ENCODE measurements around the gene FANCG.

Gene FANCG

GRCh38 chr9:35079426-35080341 is at the start of gene FANCG:
Gene FANCG (minus strand): TSS chr9:35079942. CDS start chr9:35079524, 418 bp downstream.
- in situ Hi-C loops (cut with HindIII; ENCODE audit: low sequenced_read_pairs), result no loop called here

- in situ Hi-C loops (cut with HindIII; ENCODE audit: low sequenced_read_pairs), result no loop called here
Measured at GRCh38 chr9:35116898-35117551, 37.3 kb upstream of the FANCG start.

DNA sequence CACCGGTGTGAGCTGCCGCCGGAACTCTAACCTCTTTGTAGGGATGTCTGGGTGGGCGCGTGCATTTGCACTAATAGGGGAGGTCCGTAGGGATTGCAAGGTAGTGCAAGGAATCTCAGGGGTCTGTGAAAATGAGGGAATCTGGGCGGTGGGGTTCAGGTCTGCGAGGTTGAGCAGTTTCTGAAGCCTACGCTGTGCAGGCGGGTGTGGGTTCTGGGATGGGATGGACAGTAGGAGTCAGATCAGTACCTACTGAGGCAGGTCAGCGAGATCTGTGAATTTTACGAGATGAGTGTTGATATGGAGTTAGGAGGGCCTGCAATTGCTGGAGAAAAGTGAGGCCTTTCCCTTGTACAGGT is 36.8 kb upstream of the FANCG start:
- in situ Hi-C loops (cut with HindIII; ENCODE audit: low sequenced_read_pairs), result no loop called here

DNA sequence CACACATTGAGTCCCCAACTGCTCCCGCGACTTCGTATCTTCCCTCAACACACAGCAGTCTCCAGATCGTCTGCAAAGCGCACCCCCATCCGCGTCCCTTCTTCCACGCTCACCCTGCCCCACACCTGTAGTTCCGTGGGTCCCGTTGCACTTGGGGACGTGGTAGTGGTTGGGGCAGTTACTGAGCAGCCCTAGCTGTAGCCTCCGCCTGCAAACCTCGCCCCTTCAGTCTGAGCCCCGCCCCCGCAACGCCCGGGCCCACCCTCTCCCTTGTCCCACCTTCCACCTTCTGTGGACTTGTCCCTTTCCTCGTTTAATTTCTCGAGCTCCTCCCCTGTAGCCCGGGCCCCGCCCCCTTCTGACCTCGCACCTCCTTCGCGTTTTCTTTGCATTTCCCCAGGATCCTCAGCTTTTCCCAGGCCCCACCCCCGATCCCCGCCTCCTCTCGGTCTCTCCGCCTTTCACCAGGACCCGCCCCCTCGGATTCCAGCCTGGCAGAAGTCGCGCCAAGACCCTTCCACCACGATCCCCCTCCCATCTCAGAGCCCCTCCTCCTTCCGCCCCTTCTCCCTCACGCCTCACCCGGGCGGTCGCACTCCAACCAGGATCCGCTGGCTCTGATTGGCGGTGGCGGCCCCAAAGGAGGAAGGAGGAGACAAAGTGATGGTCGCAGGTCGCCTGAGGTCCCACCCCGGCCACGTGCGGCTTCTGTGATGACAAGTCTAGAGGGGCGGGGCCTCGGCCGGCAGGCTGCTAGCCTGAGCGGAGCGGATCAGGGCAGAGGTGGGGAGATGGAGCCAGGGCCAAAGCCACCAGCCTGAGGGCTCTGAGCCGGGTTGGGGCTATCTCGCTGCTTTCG is 36.2 kb upstream of the FANCG start, which contains the start of gene ATOSB:
TSS of gene ATOSB (minus strand) at position 183 of the 859 bp plus-strand sequence. CDS start 7,588 bp downstream, outside the sequence.
- in situ Hi-C loops (cut with HindIII; ENCODE audit: low sequenced_read_pairs), result no loop called here

DNA sequence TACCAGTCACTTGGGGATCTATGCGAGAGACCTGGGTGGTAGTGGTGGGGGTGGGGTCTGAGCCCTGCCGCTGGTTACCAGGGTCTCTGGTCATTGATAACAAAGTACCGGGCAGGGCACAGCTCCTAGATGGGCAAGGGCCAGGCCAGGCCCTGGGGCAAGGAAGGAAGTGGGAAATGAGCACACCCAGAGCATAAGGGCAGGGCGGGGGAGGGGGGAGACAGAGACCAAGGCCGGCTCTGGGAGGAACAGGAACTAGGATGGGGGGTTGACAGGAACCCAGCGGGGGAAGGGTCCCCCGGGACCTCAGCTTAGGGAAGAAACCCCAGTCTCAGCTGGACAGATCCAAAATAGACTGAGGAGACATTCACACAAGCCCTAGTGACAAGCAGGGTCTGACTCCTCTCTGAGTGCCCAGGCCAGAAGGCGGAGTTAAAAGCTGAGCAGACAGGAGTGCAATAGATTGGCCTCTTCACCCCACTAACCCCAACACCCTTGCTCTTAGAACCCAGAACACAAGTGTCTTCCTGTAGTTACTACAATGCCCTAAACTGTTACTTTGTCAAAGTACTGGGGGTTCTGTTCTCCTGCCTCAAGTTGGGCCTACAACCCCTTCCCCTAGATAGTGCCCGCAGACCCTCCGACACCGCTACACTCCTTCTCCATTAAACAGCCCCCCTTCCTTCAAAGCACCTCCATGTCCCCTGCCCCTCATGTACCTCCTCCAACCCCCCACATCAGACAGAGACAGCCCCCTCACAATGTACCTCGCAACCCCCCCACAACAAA is 35.3 kb upstream of the FANCG start:
- in situ Hi-C loops (cut with HindIII; ENCODE audit: low sequenced_read_pairs), result no loop called here

GRCh38 chr9:35114113-35114839 is 34.5 kb upstream of the FANCG start:
- in situ Hi-C loops (cut with HindIII; ENCODE audit: low sequenced_read_pairs), result no loop called here

DNA sequence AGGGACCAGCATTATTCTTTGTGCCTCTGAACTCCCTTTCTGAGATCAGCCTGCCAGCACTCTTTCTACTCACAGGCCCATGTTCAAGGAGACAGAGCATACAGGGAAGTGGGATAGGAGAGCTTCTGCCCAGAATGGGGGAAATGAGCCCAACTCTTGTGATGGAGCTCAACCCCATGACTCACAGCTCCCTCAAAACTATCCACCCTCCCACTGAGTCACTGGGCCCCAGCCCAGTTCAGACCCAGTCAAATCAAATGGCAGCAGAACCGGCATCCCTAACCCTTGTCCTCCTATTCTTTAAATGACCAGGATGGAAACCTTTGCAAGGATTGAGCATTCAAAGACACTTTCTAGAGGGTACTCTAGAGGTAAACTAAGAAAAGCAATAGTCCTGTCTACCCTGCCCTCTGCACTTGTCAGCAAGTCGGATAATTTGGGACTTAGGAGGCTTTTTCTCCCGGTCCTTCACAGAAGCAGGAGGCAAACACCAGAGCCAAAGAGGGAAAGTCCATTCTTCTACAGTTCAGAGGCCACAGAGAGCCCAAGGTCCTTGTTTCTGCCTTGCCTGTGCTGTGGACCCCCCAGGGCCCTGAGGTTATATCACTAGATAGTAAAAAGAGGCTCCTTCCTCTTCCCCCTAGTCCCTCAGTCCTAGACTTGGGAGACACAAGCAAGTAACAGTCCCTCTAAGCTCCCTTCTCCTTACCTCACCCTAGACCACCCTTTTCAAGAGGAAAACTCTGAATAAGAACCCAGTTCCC is 32.7 kb upstream of the FANCG start:
- in situ Hi-C loops (cut with HindIII; ENCODE audit: low sequenced_read_pairs), result no loop called here

DNA sequence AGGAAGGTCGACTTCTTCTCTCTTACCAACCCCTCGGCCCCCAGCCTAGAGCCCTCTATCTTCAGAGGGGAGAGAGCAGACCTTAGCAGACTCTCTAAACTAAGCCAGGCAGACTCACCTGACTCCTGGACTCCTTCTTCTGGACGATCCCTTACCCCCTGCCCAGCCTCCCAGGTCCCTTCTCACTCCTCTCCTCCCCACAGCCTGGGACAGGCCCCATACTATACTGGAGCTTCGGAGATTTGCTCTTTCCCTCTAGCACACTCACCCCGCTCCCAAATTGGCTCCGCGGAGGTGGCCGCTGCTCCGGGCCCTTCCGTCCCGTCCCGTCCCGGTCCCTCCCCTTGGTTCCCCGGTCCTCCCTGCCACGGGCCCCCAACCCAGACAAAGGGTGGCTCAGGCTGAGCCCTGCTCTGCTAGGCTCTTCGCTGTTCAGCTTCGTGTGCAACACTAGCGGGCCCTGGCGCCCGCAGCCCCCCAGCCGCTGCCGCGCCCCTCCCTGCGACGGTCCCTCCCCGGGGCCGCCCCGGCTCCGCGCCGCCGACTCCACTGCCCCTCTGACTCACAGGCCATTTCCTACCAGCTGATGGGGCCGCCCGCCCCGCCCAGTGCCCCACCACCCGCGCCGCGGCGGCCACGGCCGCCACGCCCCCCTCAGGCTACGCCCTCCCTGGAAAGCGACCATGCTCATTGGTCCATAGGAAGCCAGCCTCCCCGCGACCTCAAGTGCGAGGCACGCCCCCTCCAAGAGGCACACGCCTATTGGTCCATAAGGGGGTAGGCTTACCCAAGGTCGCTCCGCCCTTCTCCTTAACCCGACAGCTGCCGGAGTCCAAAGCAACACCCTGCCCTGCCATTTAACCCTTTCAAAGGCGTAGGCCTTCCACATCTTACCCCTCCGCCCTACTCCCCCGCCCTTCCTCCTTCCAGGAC is 31.5 kb upstream of the FANCG start:
- in situ Hi-C loops (cut with HindIII; ENCODE audit: low sequenced_read_pairs), result no loop called here

GRCh38 chr9:35110327-35110761 is 30.6 kb upstream of the FANCG start:
- in situ Hi-C loops (cut with HindIII; ENCODE audit: low sequenced_read_pairs), result no loop called here

- in situ Hi-C loops (cut with HindIII; ENCODE audit: low sequenced_read_pairs), result no loop called here
Measured at GRCh38 chr9:35108946-35109575, 29.3 kb upstream of the FANCG start.

- in situ Hi-C loops (cut with HindIII; ENCODE audit: low sequenced_read_pairs), result no loop called here
Measured at GRCh38 chr9:35108461-35108860, 28.7 kb upstream of the FANCG start.

DNA sequence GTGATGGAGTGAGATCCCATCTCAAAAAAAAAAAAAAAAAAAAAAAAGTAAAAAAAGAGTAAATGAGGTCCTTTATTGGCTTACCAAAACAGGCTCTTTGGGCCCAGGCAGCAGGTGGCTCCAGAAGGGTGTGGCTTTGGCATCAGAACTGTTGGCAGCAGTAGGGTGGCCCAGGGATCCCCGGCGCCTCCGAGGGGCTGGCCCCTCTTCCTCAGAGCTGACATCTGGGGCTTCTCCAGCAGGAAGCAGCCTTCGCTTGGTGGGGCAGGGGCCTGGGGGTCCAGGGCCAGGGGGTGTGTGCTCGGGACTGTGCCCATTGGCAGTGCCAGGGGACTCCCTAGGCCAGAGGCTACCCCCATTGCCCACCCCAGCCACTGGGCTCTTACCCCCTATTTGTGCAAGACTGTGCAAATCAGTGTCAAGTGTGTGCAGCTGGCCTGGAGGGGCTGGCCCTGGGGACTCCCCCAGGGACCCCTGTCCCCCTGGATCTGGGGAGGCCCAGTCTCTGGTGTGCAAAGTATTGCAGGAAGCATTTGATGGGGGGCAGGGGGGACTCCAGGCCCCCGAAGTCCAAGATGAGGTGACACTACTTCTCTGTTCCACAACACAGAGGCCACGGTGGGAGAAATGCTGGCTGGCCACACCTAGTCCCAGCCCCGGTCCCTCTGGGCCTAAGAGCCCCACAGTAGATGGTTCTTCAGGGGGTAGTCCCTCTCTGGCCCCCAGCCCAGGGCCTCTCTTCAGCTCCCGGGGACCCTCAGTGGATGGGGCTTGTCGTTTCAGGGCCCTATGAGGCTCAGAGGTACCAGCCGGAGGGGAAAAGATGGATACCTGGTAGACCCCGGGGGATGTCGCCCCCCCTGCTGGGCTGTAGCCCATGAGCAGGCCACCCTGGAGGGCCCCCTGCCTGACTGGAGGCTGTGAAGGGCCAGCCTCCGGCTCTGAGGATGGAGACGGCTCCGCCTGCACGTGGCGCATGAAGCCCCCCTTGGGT is 27.9 kb upstream of the FANCG start:
- in situ Hi-C loops (cut with HindIII; ENCODE audit: low sequenced_read_pairs), result no loop called here

DNA sequence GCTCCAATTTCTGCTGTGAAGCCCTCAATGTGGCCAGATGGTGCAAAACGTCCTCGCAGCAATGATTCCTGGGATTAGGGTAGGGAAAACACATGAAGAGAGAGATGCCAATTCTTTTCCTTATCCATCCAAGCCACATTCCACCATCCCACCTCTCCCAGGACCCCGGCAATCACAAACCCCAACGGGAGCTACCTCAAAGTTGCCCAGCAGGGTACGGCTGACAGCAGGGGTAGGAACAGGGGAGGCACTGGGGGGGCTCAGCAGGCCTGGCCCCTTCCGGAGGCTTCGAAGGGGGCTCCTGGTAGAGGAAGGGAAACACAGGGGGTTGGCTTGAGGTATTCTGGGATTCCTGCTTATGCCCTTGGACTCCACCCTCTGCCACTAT is 26.6 kb upstream of the FANCG start:
- in situ Hi-C loops (cut with HindIII; ENCODE audit: low sequenced_read_pairs), result no loop called here

- in situ Hi-C loops (cut with HindIII; ENCODE audit: low sequenced_read_pairs), result no loop called here
Measured at GRCh38 chr9:35105571-35106342, 26.0 kb upstream of the FANCG start.

DNA sequence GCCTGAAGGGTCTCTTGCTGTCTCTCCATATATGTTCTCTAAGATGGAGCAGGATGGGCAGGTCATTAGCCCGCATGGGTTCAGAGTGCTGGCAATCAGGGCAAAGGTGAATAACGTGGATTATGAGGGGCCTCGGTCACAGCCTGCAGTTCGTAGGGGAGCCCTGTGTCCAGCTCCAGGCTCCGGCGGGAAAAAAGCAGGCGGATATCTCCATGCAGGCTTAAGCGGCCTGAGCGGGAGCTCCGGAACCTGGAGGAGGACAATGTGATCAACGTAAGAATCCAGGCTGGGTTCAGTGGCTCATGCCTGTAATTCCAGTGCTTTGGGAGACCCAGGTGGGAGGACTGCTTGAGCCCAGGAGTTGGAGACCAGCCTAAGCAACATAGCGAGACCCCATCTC is 25.4 kb upstream of the FANCG start:
- in situ Hi-C loops (cut with HindIII; ENCODE audit: low sequenced_read_pairs), result no loop called here

DNA sequence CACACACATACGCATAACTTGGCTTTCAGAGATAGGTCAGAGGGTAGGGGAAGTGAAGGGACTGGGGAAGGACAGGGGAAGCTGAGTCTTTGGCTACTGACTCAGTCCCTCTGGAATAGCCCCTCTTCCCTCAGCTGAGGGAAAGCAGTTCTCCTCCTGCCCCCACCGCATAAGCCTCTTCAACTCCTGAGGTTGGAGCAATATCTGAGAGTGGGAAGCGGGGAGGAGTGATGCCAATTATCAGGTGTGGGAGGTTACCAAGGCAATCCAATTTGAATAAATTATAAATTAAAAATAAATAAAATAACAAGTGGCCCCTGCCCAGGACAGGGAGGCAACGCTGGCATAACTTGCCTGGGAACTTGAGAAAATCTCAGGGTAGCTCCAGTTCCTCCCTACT is 24.8 kb upstream of the FANCG start:
- in situ Hi-C loops (cut with HindIII; ENCODE audit: low sequenced_read_pairs), result no loop called here

Data from DLD1 (cell line).